Upper lobe of left lung (tissue), 4 donors: ENCODE measurements around the gene KLHL17.

Experiments used
- POLR2AphosphoS5 ChIP-seq, 2 donors: sonication (generic); formaldehyde crosslinking; IDR thresholded peaks; one replicate each; pipeline ENCODE4 v1.5.1; 2017; ENCODE audit warnings: antibody characterized with exemption in 2 of 2
- TF ChIP-seq, protein P1 (sequence below), 6 experiments: fragments of 450-650 bp in 4 of 6; fragments of 200-600 bp in 2 of 6; sonication (generic) in 2 of 6; IDR thresholded peaks; one replicate each; pipeline ENCODE4 v1.5.1; 2016 to 2019; ENCODE audit warnings: antibody characterized with exemption in 6 of 6

DNA sequence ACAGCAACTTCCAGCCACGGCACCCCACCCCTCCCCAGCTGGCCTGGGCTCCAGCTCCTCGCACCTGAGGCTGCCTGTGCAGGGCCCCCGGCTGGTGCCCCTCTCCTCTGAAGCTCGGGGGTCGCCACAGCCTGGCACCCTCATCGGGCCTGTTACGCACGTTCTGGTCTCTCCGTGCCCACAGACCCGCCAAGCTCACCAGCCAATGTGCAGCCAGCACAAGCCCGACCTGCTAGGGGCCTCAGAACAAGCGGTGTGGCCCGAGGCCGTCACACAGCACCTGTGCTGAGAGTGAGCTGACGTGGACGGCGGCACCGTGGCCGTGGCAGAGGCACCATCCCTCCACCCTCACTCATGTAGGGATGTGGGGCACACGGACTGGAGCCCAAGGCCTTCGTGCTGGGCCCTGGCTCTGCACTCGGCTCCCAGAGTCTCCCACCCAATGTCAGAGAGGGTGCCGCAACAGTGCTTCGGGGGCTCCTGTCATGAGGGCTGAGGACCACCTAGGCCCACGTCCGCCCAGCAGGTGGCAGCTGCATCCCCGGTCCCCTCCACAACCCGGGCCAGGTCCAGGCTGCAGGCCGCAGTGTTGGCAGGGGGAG is 41.0 kb upstream of the KLHL17 start:
- TF ChIP-seq, protein P1, sequence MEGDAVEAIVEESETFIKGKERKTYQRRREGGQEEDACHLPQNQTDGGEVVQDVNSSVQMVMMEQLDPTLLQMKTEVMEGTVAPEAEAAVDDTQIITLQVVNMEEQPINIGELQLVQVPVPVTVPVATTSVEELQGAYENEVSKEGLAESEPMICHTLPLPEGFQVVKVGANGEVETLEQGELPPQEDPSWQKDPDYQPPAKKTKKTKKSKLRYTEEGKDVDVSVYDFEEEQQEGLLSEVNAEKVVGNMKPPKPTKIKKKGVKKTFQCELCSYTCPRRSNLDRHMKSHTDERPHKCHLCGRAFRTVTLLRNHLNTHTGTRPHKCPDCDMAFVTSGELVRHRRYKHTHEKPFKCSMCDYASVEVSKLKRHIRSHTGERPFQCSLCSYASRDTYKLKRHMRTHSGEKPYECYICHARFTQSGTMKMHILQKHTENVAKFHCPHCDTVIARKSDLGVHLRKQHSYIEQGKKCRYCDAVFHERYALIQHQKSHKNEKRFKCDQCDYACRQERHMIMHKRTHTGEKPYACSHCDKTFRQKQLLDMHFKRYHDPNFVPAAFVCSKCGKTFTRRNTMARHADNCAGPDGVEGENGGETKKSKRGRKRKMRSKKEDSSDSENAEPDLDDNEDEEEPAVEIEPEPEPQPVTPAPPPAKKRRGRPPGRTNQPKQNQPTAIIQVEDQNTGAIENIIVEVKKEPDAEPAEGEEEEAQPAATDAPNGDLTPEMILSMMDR (IDR thresholded peaks at IDR 0.05): no peak
- no peak for TF ChIP-seq POLR2AphosphoS5 (IDR thresholded peaks at IDR 0.05)
